HG03354 (cell line): ENCODE results near the gene CES4A.
A peak's percentile ranks its signal among the peaks of the same experiment; 100 is the strongest.
"Not testable (repeated sequence)": the region's sequence is repeated elsewhere in the genome, so short reads cannot be mapped to it uniquely, and the experiment has no call there.

Experiments
- ATAC-seq: cut with Tn5 transposase; IDR thresholded peaks from one replicate; pipeline ENCODE4 v1.9.1; 2021; ENCODE audit warnings: mild to moderate bottlenecking; ENCODE audit not compliant: unreplicated experiment, poor library complexity, severe bottlenecking

The CES4A gene

GRCh38 chr16:66954097-66954659, 34.2 kb upstream of the CES4A start:
- no peak for ATAC-seq

DNA sequence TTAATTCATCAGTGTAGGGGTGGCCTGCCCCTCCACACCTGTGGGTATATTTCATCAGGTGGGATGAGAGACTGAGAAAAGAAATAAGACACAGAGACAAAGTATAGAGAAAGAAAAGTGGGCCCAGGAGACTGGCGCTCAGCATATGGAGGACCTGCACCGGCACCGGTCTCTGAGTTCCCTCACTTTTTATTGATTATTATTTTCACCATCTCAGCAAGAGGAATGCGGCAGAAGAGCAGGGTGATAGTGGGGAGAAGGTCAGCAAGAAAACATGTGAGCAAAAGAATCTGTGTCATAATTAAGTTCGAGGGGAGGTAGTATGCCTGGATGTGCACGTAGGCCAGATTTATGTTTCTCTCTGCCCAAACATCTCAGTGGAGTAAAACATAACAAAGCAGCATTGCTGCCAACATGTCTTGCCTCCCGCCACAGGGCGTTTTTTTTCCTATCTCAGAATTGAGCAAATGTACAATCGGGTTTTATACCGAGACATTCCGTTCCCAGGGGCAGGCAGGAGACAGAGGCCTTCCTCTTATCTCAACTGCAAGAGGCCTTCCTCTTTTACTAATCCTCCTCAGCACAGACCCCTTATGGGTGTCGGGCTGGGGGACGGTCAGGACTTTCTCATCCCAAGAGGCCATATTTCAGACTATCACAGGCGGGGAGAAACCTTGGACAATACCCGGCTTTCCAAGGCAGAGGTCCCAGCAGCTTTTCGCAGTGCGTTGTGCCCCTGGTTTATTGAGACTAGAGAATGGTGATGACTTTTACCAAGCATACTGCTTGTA, 32.8 kb upstream of the CES4A start:
- not testable (repeated sequence) for ATAC-seq

DNA sequence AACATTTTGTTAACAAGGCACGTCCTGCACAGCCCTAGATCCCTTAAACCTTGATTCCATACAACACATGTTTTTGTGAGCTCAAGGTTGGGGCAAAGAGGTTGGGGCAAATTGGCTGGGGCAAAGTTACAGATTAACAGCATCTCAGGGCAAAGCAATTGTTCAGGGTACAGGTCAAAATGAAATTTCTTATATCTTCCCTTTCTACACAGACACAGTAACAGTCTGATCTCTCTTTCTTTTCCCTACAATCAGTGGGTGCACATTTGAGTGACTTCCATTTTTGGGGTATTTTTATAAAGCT, 32.3 kb upstream of the CES4A start:
- ATAC-seq = not testable (repeated sequence)

GRCh38 chr16:66958857-66959703, 29.3 kb upstream of the CES4A start:
- no peak for ATAC-seq

GRCh38 chr16:66959704-66960161, 28.7 kb upstream of the CES4A start:
- no peak for ATAC-seq

- ATAC-seq = no peak
Measured at GRCh38 chr16:66960270-66960669, 28.1 kb upstream of the CES4A start.

GRCh38 chr16:66961065-66961744, 27.2 kb upstream of the CES4A start, which contains the start of gene CES3:
Gene CES3 (plus strand): TSS chr16:66961266. CDS start chr16:66961308, 42 bp downstream.
- peak; percentile 78 for ATAC-seq

DNA sequence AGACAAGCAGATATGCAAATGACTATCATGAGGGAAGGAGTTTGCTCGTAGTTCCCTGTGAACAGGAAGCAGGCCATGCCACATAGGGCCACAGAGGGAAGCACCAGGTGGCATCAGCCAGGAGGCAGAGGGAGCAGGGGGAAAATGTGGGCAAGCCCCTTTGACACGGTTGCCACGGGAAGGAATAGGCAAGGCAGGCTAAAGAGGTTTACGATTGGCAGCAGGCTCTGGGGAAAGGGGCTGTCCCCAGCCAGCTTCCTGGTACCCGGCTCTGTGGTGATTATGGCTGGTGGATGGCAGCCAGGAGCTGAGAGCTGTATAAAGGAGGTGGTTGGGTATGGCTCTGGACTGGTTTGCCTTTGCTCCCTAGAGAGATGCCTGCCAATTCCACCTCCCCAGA, 26.5 kb upstream of the CES4A start:
- ATAC-seq = no peak

- no peak for ATAC-seq
Measured at GRCh38 chr16:66964049-66964448, 24.3 kb upstream of the CES4A start.

DNA sequence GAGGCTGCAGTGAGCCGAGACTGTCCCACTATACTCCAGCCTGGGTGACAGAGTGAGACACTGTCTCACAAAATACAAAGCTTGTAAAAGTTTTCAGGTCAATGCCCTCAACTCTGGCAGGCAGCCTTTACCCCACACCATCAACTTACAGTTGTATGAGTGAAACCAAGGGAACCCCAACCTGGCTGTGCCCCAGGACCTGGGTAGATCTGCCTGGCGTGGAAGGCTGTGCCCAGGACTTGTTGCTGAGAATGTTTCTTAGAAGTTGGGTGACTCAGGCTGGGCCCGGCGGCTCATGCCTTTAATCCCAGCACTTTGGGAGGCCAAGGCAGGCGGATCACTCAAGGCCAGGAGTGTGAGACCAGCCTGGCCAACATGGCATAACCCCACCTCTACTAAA, 19.5 kb upstream of the CES4A start:
- ATAC-seq = no peak

DNA sequence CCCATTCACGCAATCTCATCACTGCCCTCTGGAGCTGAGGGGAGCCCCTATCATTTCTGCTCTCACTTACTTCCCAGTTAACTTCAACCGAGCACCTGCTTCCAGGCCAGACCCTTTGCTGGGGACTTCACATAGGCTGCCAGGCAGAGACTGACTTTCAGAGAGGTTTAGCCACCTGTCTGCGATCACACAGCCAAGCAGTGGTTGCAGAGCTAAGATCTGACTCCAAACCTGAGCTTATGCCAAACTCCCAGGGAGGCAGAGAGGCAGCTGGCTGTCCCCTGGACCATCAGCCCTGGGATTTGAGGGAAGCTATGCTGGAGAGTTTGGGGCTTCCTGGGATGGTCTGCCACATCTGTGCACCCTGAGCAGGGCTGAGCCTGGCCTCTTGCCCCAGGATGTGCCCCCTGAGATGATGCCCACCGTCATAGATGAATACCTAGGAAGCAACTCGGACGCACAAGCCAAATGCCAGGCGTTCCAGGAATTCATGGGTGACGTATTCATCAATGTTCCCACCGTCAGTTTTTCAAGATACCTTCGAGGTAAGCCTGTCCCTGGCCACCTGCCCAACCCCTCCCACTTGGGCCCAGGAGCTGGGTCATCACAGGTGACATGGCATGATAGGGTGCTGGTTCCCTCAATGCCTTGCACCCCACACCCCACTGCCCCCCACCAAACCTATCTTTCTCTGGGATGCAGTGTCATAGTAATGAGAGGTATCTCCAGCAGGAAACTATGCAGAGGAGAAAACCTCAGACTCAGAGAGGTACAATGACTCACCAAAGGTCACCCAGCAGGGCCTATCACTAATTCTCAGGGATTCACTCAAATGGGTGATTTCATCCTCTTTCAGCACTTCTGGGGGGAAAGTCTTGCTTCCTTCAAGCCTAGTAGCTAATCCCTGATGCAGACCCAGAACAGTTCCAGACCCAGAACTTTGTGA, 17.3 kb upstream of the CES4A start:
- ATAC-seq = no peak

DNA sequence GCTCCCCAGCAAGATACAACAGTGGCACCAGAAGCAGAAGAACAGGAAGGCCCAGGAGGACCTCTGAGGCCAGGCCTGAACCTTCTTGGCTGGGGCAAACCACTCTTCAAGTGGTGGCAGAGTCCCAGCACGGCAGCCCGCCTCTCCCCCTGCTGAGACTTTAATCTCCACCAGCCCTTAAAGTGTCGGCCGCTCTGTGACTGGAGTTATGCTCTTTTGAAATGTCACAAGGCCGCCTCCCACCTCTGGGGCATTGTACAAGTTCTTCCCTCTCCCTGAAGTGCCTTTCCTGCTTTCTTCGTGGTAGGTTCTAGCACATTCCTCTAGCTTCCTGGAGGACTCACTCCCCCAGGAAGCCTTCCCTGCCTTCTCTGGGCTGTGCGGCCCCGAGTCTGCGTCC, 15.4 kb upstream of the CES4A start:
- ATAC-seq = no peak

GRCh38 chr16:66973716-66974115, 14.7 kb upstream of the CES4A start:
- no peak for ATAC-seq

- not testable (repeated sequence) for ATAC-seq
Measured at GRCh38 chr16:66974156-66974931, 14.0 kb upstream of the CES4A start.

DNA sequence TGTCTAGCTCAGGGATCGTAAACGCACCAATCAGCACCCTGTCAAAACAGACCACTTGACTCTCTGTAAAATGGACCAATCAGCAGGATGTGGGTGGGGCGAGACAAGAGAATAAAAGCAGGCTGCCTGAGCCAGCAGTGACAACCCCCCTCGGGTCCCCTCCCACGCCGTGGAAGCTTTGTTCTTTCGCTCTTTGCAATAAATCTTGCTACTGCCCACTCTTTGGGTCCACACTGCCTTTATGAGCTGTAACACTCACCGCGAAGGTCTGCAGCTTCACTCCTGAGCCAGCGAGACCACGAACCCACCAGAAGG, 13.5 kb upstream of the CES4A start:
- ATAC-seq = not testable (repeated sequence)

- ATAC-seq = no peak
Measured at GRCh38 chr16:66975302-66975893, 13.0 kb upstream of the CES4A start.

DNA sequence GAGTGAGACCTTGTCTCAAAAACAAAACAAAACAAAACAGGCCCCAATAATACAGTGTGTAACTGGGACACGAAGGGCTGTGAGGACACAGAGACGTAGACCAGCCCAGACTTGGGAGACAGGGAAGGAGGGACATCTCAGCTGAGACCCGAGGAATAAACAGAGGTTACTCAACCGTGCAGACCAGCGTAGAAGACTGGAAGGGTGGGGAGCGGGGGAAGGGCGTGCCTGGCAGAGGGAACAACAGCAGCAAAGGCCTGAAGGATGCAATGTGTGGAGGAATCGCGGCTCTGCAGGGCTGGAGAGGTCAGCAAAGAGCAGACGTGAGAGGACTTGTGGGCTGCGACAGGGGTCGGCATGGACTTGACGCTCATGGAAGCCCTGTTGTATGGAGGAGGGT, 11.6 kb upstream of the CES4A start:
- ATAC-seq = no peak
